Lower leg skin (tissue), 4 donors: ENCODE measurements around the gene SLC9A9. TPM values are rescaled to one million over a fixed set of nuclear protein-coding genes. Genes with fewer than 3 reads are reported as not detected.

Experiments used
- DNase-seq, 2 donors: peaks; one replicate each; pipeline ENCODE4 v3.0.0-alpha.2; 2019; ENCODE audit warnings: low spot score in 2 of 2
- H3K4me3 ChIP-seq: fragments of 200-600 bp; sonication (generic); 2 replicates; pipeline ENCODE4 v1.5.1; 2017; ENCODE audit warnings: mild to moderate bottlenecking, low read depth; ENCODE audit not compliant: poor library complexity, severe bottlenecking
- CTCF ChIP-seq, 3 donors: fragments of 450-650 bp; IDR thresholded peaks; one replicate each; pipeline ENCODE4 v1.5.1; 2016; ENCODE audit warnings: antibody characterized with exemption in 3 of 3, mild to moderate bottlenecking in 3 of 3, moderate library complexity in 2 of 3
- POLR2A ChIP-seq, 2 donors: fragments of 450-650 bp; IDR thresholded peaks; one replicate each; pipeline ENCODE4 v1.6.1; 2016 to 2017; ENCODE audit warnings: antibody characterized with exemption in 2 of 2, mild to moderate bottlenecking in 1 of 2, moderate library complexity in 1 of 2
- WGBS, 2 donors: methylation state at CpG; one replicate each; pipeline ENCODE4 v1.1.5; 2018; 5-methylcytosine and 5-hydroxymethylcytosine counted together
- intact Hi-C: fragments of 100-400 bp; cut with DNase I; formaldehyde crosslinking; loops from one replicate; pipeline ENCODE4 v1.15.0; 2023; ENCODE audit warnings: low total_unique reads
- total RNA-seq, 4 donors: library from RNA; depleted of rRNA; stranded (reverse); fragments of >200 nt; gene quantifications; one replicate each; pipeline ENCODE4 v1.1.0, GENCODE V29; 2016

The SLC9A9 gene
- total RNA-seq, 4 donors from 2014 or later = 14.6 to 40.8 (median 23.7) TPM

GRCh38 chr3:143337387-143337786 is 510.9 kb downstream of the SLC9A9 start:
- no peak for DNase-seq
- 55 to 69% methylated on average over 2 of the region's 2 CpGs for WGBS, 2 donors
- intact Hi-C loops = no loop called here
- no peak for TF ChIP-seq POLR2A (IDR thresholded peaks at IDR 0.05)
- H3K4me3 ChIP-seq = no peak overlapping the region

GRCh38 chr3:143334231-143334630 is 514.0 kb downstream of the SLC9A9 start:
- WGBS, 2 donors = 95 to 96% methylated on average over 4 of the region's 4 CpGs
- intact Hi-C loops = no loop called here
- no peak overlapping the region for H3K4me3 ChIP-seq
- DNase-seq = no peak
- TF ChIP-seq POLR2A (IDR thresholded peaks at IDR 0.05) (no peak), CTCF (IDR thresholded peaks at IDR 0.05) (no peak)

- no peak overlapping the region for H3K4me3 ChIP-seq
- intact Hi-C loops = no loop called here
- no peak for TF ChIP-seq CTCF (IDR thresholded peaks at IDR 0.05)
- TF ChIP-seq POLR2A (IDR thresholded peaks at IDR 0.05) = no peak
- WGBS, 2 donors = 40 to 74% methylated on average over 2 of the region's 2 CpGs
- no peak for DNase-seq
These were observed 514.9 kb downstream of the SLC9A9 start for GRCh38 chr3:143333367-143333766.

GRCh38 chr3:143332026-143332425 is 516.2 kb downstream of the SLC9A9 start:
- no peak for TF ChIP-seq CTCF (IDR thresholded peaks at IDR 0.05)
- no peak for TF ChIP-seq POLR2A (IDR thresholded peaks at IDR 0.05)
- DNase-seq = no peak
- H3K4me3 ChIP-seq = no peak overlapping the region
- 18 to 32% methylated on average over 1 of the region's 1 CpG for WGBS, 2 donors
- intact Hi-C loops = no loop called here

GRCh38 chr3:143331350-143331749 is 516.9 kb downstream of the SLC9A9 start:
- intact Hi-C loops = no loop called here
- no peak overlapping the region for H3K4me3 ChIP-seq
- 64 to 79% methylated on average over 5 of the region's 5 CpGs for WGBS, 2 donors
- DNase-seq = no peak
- TF ChIP-seq POLR2A (IDR thresholded peaks at IDR 0.05) (no peak), CTCF (IDR thresholded peaks at IDR 0.05) (no peak)

GRCh38 chr3:143330296-143330868 is 517.9 kb downstream of the SLC9A9 start:
- no peak for TF ChIP-seq POLR2A (IDR thresholded peaks at IDR 0.05)
- no peak for TF ChIP-seq CTCF (IDR thresholded peaks at IDR 0.05)
- DNase-seq = no peak
- no peak overlapping the region for H3K4me3 ChIP-seq
- WGBS, 2 donors = 74 to 77% methylated on average over 2 of the region's 2 CpGs
- intact Hi-C loops = no loop called here
